H1 (cell line): ENCODE results near the gene MBNL2. TPM values are rescaled to one million over a fixed set of nuclear protein-coding genes. Genes with fewer than 3 reads are reported as not detected.

ENCODE experiments used
- ASH2L ChIP-seq: fragments of 200-600, 300-600 bp; sonication (generic); IDR thresholded peaks from one replicate; pipeline ENCODE4 v1.7.1; 2017; ENCODE audit warnings: low read length
- BACH1 ChIP-seq: IDR thresholded peaks from 2 replicates; pipeline ENCODE4 v1.6.1; 2012; ENCODE audit warnings: low read length, improper control_type of control experiment
- GABPA ChIP-seq: IDR thresholded peaks from 2 replicates; pipeline ENCODE4 v1.6.1; 2011; ENCODE audit warnings: mild to moderate bottlenecking, low read length, moderate library complexity, borderline replicate concordance; ENCODE audit not compliant: insufficient read depth
- KDM1A ChIP-seq: fragments of 200-600, 300-600 bp; sonication (generic); IDR thresholded peaks from 2 replicates; pipeline ENCODE4 v1.7.1; 2016; ENCODE audit warnings: mild to moderate bottlenecking, low read length, borderline replicate concordance
- PHF8 ChIP-seq: fragments of 200-600 bp; sonication (generic); conservative IDR thresholded peaks from 2 replicates; pipeline ENCODE4 v1.7.1; 2012; ENCODE audit warnings: low read depth, mild to moderate bottlenecking, inconsistent platforms, low read length, moderate library complexity
- SIX5 ChIP-seq: IDR thresholded peaks from 2 replicates; pipeline ENCODE4 v1.6.1; 2011; ENCODE audit warnings: mild to moderate bottlenecking, low read depth, low read length
- SP4 ChIP-seq: IDR thresholded peaks from 2 replicates; pipeline ENCODE4 v1.6.1; 2012; ENCODE audit warnings: low read length, inconsistent platforms
- TCF12 ChIP-seq: IDR thresholded peaks from 2 replicates; pipeline ENCODE4 v1.6.1; 2011; ENCODE audit warnings: low read depth, mild to moderate bottlenecking, low read length
- TEAD4 ChIP-seq: IDR thresholded peaks from 2 replicates; pipeline ENCODE4 v1.6.1; 2012; ENCODE audit warnings: low read depth, low read length, inconsistent platforms, mixed read lengths
- polyA plus RNA-seq, 7 experiments: library from polyadenylated mRNA; depleted of rRNA in 3 of 7; stranded (reverse) in 5 of 7; unstranded in 2 of 7; fragments of >200 nt in 5 of 7; fragments of 200-250 nt in 2 of 7; gene quantifications; 1 replicate in 5 of 7; 2 replicates in 1 of 7; 4 replicates in 1 of 7; pipeline versions ENCODE4 v1.2.1 to v1.2.3, GENCODE V29; 2011 to 2013; ENCODE audit warnings: missing spikeins in 2 of 7, mixed read lengths in 2 of 7
- total RNA-seq: library from RNA; stranded (reverse); fragmentation: NEBNext Ultra II Directional; extraction: Animal tissue kit (Norgen Biotek cat#: 25700); gene quantifications from 2 replicates; pipeline ENCODE4 v1.2.1, GENCODE V29; 2021
- TF ChIP-seq, protein P1 (sequence below): IDR thresholded peaks from 2 replicates; pipeline ENCODE4 v1.6.1; 2011; ENCODE audit warnings: low read length, improper control_type of control experiment
- TF ChIP-seq, protein P2 (sequence below): IDR thresholded peaks from 2 replicates; pipeline ENCODE4 v1.6.1; 2011; ENCODE audit warnings: low read depth, mild to moderate bottlenecking, low read length; ENCODE audit not compliant: insufficient read depth

MBNL2 gene
- total and polyA plus RNA-seq, 2 of the 8 experiments (the other 6 are each of a cell fraction or from before 2014, with no cell fraction given): 1.0 to 2.6 TPM

DNA sequence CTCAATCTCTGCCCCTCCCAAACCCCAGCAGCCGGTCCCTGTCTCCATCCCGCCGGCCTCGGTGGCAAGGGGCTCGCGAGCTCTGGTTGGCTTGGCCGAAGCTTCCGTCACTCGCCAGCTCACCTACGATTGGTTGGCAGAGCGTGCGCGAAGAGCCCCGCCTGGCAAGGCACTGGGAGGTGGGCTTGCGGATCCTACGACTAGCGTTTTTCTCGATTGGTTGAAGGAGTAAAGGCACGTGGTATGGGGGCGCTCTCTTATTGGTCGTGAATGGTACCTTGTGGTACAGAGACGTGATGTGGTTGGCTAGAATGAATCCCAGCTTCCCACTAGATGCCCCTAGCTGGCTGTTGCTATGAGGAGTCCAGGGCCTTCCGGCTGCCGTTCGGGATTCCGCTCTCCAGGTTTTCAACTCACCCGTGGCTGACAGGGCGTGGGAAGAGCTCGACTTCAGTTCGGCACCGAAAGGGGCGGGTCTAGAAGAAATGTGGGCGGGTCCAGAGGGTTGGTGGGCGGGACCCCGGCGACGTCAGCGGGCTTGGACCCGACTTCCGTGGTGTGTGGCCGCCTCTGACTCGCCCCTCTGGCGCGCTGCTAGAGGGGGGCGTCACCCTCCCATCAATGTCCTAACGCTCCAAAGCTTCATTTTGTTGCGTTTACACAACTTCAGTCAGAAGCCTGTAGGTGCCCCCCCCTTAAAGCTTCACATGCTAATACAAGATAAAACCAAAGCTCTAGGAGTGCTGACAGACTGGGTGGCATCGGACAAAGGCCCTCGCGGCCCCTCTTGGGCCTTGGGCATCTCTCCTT lies 211.0 kb downstream of the MBNL2 start (continued):
- TF ChIP-seq KDM1A (no peak), ASH2L (peak; percentile 59), TCF12 (no peak), TEAD4 (peak; percentile 34; the same call in 1 of the 2 replicates), BACH1 (peak; percentile 95), PHF8 (no peak; the same call in 1 of the 2 replicates), GABPA (no peak), SP4 (peak; percentile 88), SIX5 (no peak)
- TF ChIP-seq, protein P1, sequence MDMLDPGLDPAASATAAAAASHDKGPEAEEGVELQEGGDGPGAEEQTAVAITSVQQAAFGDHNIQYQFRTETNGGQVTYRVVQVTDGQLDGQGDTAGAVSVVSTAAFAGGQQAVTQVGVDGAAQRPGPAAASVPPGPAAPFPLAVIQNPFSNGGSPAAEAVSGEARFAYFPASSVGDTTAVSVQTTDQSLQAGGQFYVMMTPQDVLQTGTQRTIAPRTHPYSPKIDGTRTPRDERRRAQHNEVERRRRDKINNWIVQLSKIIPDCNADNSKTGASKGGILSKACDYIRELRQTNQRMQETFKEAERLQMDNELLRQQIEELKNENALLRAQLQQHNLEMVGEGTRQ: peak; percentile 95
- TF ChIP-seq, protein P2, sequence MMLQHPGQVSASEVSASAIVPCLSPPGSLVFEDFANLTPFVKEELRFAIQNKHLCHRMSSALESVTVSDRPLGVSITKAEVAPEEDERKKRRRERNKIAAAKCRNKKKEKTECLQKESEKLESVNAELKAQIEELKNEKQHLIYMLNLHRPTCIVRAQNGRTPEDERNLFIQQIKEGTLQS: peak; percentile 69; the same call in 1 of the 2 replicates
